ENCODE results near the gene NCKIPSD.

The NCKIPSD gene

GRCh38 chr3:48631516-48632448 lies 53.9 kb downstream of the NCKIPSD start:
- no peak overlapping the region for H3K4me3 ChIP-seq (replicated peaks; ENCODE audit: low read depth, low read length)
- H3K27me3 ChIP-seq (replicated peaks; ENCODE audit: control insufficient read depth, insufficient read depth, low read length): no peaks in the 10 kb centered on the region
- TF ChIP-seq CTCF (IDR thresholded peaks at IDR 0.05; ENCODE audit: insufficient read depth, low read length, poor library complexity, severe bottlenecking): no peak
- DNase-seq (ENCODE audit: extremely low read depth, insufficient read length): no peak
- peaks cover 18% of the 10 kb centered on the region for H3K36me3 ChIP-seq (ENCODE audit: control insufficient read depth, insufficient read depth, low read length)

- no peak for DNase-seq (ENCODE audit: extremely low read depth, insufficient read length)
- H3K36me3 ChIP-seq (ENCODE audit: control insufficient read depth, insufficient read depth, low read length): peaks cover 22% of the 10 kb centered on the region
- no peak overlapping the region for H3K4me3 ChIP-seq (replicated peaks; ENCODE audit: low read depth, low read length)
- TF ChIP-seq CTCF (IDR thresholded peaks at IDR 0.05; ENCODE audit: insufficient read depth, low read length, poor library complexity, severe bottlenecking): no peak
- no peaks in the 10 kb centered on the region for H3K27me3 ChIP-seq (replicated peaks; ENCODE audit: control insufficient read depth, insufficient read depth, low read length)
These were observed 54.9 kb downstream of the NCKIPSD start for GRCh38 chr3:48630833-48631232.

- DNase-seq (ENCODE audit: extremely low read depth, insufficient read length): no peak
- peaks cover 23% of the 10 kb centered on the region for H3K36me3 ChIP-seq (ENCODE audit: control insufficient read depth, insufficient read depth, low read length)
- H3K27me3 ChIP-seq (replicated peaks; ENCODE audit: control insufficient read depth, insufficient read depth, low read length): no peaks in the 10 kb centered on the region
- TF ChIP-seq CTCF (IDR thresholded peaks at IDR 0.05; ENCODE audit: insufficient read depth, low read length, poor library complexity, severe bottlenecking): no peak
- H3K4me3 ChIP-seq (replicated peaks; ENCODE audit: low read depth, low read length): no peak overlapping the region
These were observed 55.3 kb downstream of the NCKIPSD start for GRCh38 chr3:48630407-48630806.

- no peak for DNase-seq (ENCODE audit: extremely low read depth, insufficient read length)
- no peak for TF ChIP-seq CTCF (IDR thresholded peaks at IDR 0.05; ENCODE audit: insufficient read depth, low read length, poor library complexity, severe bottlenecking)
- Histone ChIP-seq H3K36me3 (ENCODE audit: control insufficient read depth, insufficient read depth, low read length) (peaks cover 25% of the 10 kb centered on the region), H3K4me3 (replicated peaks; ENCODE audit: low read depth, low read length) (no peak overlapping the region), H3K27me3 (replicated peaks; ENCODE audit: control insufficient read depth, insufficient read depth, low read length) (no peaks in the 10 kb centered on the region)
These were observed 55.8 kb downstream of the NCKIPSD start for GRCh38 chr3:48629894-48630293.

- Histone ChIP-seq H3K36me3 (ENCODE audit: control insufficient read depth, insufficient read depth, low read length) (peaks cover 25% of the 10 kb centered on the region), H3K27me3 (replicated peaks; ENCODE audit: control insufficient read depth, insufficient read depth, low read length) (no peaks in the 10 kb centered on the region), H3K4me3 (replicated peaks; ENCODE audit: low read depth, low read length) (no peak overlapping the region)
- no peak for DNase-seq (ENCODE audit: extremely low read depth, insufficient read length)
- no peak for TF ChIP-seq CTCF (IDR thresholded peaks at IDR 0.05; ENCODE audit: insufficient read depth, low read length, poor library complexity, severe bottlenecking)
These were observed 57.3 kb downstream of the NCKIPSD start for GRCh38 chr3:48628277-48629017.
